Panc1 (cell line): ENCODE data around the gene CNPY4.

Experiments
- CTCF ChIP-seq: fragments of 450-650 bp; IDR thresholded peaks from 2 replicates; pipeline ENCODE4 v1.5.1; 2017; ENCODE audit warnings: mild to moderate bottlenecking
- POLR2AphosphoS5 ChIP-seq: IDR thresholded peaks from 2 replicates; pipeline ENCODE4 v1.6.1; 2012; ENCODE audit warnings: mild to moderate bottlenecking, low read depth, low read length, moderate library complexity
- SIN3A ChIP-seq: IDR thresholded peaks from 2 replicates; pipeline ENCODE4 v1.6.1; 2012; ENCODE audit warnings: low read depth, mild to moderate bottlenecking, low read length, moderate library complexity, borderline replicate concordance; ENCODE audit not compliant: insufficient read depth
- TCF7L2 ChIP-seq: IDR thresholded peaks from 2 replicates; pipeline ENCODE4 v1.6.1; 2011; ENCODE audit warnings: mild to moderate bottlenecking, low read depth, low read length, inconsistent platforms
- TF ChIP-seq, protein P1 (sequence below), 2 experiments: IDR thresholded peaks; 2 replicates each; pipeline ENCODE4 v1.6.1; 2011 to 2012; ENCODE audit warnings: low read depth in 2 of 2, control low read depth in 1 of 2, low read length in 1 of 2, mild to moderate bottlenecking in 1 of 2, moderate library complexity in 1 of 2; ENCODE audit not compliant: insufficient read depth in 1 of 2

GRCh38 chr7:100105534-100105933 lies 13.9 kb upstream of the CNPY4 start:
- no peak for TF ChIP-seq CTCF
- no peak for TF ChIP-seq POLR2AphosphoS5
- TF ChIP-seq SIN3A: no peak
- TF ChIP-seq TCF7L2: no peak
- TF ChIP-seq, protein P1, sequence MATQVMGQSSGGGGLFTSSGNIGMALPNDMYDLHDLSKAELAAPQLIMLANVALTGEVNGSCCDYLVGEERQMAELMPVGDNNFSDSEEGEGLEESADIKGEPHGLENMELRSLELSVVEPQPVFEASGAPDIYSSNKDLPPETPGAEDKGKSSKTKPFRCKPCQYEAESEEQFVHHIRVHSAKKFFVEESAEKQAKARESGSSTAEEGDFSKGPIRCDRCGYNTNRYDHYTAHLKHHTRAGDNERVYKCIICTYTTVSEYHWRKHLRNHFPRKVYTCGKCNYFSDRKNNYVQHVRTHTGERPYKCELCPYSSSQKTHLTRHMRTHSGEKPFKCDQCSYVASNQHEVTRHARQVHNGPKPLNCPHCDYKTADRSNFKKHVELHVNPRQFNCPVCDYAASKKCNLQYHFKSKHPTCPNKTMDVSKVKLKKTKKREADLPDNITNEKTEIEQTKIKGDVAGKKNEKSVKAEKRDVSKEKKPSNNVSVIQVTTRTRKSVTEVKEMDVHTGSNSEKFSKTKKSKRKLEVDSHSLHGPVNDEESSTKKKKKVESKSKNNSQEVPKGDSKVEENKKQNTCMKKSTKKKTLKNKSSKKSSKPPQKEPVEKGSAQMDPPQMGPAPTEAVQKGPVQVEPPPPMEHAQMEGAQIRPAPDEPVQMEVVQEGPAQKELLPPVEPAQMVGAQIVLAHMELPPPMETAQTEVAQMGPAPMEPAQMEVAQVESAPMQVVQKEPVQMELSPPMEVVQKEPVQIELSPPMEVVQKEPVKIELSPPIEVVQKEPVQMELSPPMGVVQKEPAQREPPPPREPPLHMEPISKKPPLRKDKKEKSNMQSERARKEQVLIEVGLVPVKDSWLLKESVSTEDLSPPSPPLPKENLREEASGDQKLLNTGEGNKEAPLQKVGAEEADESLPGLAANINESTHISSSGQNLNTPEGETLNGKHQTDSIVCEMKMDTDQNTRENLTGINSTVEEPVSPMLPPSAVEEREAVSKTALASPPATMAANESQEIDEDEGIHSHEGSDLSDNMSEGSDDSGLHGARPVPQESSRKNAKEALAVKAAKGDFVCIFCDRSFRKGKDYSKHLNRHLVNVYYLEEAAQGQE (IDR thresholded peaks at IDR 0.05; ENCODE audit: insufficient read depth in 1 of 2, low read depth in 2 of 2, low read length in 1 of 2): no peak
